IPS-15b (cell line): ENCODE results near the gene GCGR.

ENCODE experiments used
- H3K27me3 ChIP-seq: one replicate; pipeline ENCODE4 v1.6.1; 2013; ENCODE audit warnings: low read length; ENCODE audit not compliant: control insufficient read depth, insufficient read depth
- H3K36me3 ChIP-seq: one replicate; pipeline ENCODE4 v1.6.1; 2013; ENCODE audit warnings: low read length; ENCODE audit not compliant: control insufficient read depth, insufficient read depth
- H3K4me1 ChIP-seq: one replicate; pipeline ENCODE4 v1.6.1; 2013; ENCODE audit warnings: mild to moderate bottlenecking, low read length; ENCODE audit not compliant: control insufficient read depth, insufficient read depth
- H3K4me3 ChIP-seq: one replicate; pipeline ENCODE4 v1.5.1; 2013; ENCODE audit warnings: low read depth, low read length
- H3K9ac ChIP-seq: one replicate; pipeline ENCODE4 v1.6.1; 2013; ENCODE audit warnings: low read depth, mild to moderate bottlenecking, low read length
- H3K9me3 ChIP-seq: one replicate; pipeline ENCODE4 v1.6.1; 2013; ENCODE audit warnings: mild to moderate bottlenecking, low read length; ENCODE audit not compliant: control insufficient read depth, insufficient read depth

The GCGR gene

GRCh38 chr17:81824595-81824994 is 20.6 kb downstream of the GCGR start:
- no peak overlapping the region for H3K9ac ChIP-seq
- H3K9me3 ChIP-seq, result no peaks in the 10 kb centered on the region
- H3K4me3 ChIP-seq, result no peak overlapping the region
- peaks cover 8% of the 10 kb centered on the region for H3K36me3 ChIP-seq
- H3K27me3 ChIP-seq, result no peaks in the 10 kb centered on the region
- H3K4me1 ChIP-seq, result peaks cover 3% of the 10 kb centered on the region

- Histone ChIP-seq H3K9ac (no peak overlapping the region), H3K27me3 (no peaks in the 10 kb centered on the region), H3K4me3 (no peak overlapping the region)
These were observed 22.0 kb downstream of the GCGR start for GRCh38 chr17:81825841-81826466.

GRCh38 chr17:81828656-81829055 is 24.7 kb downstream of the GCGR start:
- Histone ChIP-seq H3K4me1 (no peaks in the 10 kb centered on the region), H3K36me3 (peaks cover under 1% of the 10 kb centered on the region), H3K9me3 (no peaks in the 10 kb centered on the region), H3K4me3 (no peak overlapping the region), H3K27me3 (no peaks in the 10 kb centered on the region), H3K9ac (peak overlapping the region; percentile 60)

More at GRCh38 chr17:81825841-81826466, 22.0 kb downstream of the GCGR start:
- Histone ChIP-seq H3K36me3 (peaks cover 8% of the 10 kb centered on the region), H3K4me1 (no peaks in the 10 kb centered on the region), H3K9me3 (no peaks in the 10 kb centered on the region)

- Histone ChIP-seq H3K27me3 (no peaks in the 10 kb centered on the region), H3K9ac (no peak overlapping the region), H3K9me3 (no peaks in the 10 kb centered on the region), H3K4me3 (no peak overlapping the region), H3K4me1 (no peaks in the 10 kb centered on the region), H3K36me3 (no peaks in the 10 kb centered on the region)
These were observed 25.9 kb downstream of the GCGR start for GRCh38 chr17:81829858-81830257.

GRCh38 chr17:81831563-81831956 is 27.6 kb downstream of the GCGR start:
- Histone ChIP-seq H3K4me1 (no peaks in the 10 kb centered on the region), H3K27me3 (no peaks in the 10 kb centered on the region), H3K36me3 (no peaks in the 10 kb centered on the region), H3K4me3 (no peak overlapping the region), H3K9me3 (no peaks in the 10 kb centered on the region), H3K9ac (no peak overlapping the region)

- no peaks in the 10 kb centered on the region for H3K4me1 ChIP-seq
- H3K9me3 ChIP-seq, result no peaks in the 10 kb centered on the region
- H3K9ac ChIP-seq, result peak overlapping the region; percentile 49
These were observed 28.1 kb downstream of the GCGR start for GRCh38 chr17:81831957-81832607.

GRCh38 chr17:81832608-81833159 is 28.7 kb downstream of the GCGR start:
- Histone ChIP-seq H3K9me3 (no peaks in the 10 kb centered on the region), H3K9ac (peak overlapping the region; percentile 49), H3K4me1 (no peaks in the 10 kb centered on the region), H3K4me3 (peak overlapping the region; percentile 76), H3K36me3 (no peaks in the 10 kb centered on the region), H3K27me3 (no peaks in the 10 kb centered on the region)

More at GRCh38 chr17:81831957-81832607, 28.1 kb downstream of the GCGR start:
- no peaks in the 10 kb centered on the region for H3K36me3 ChIP-seq
- H3K4me3 ChIP-seq, result peak overlapping the region; percentile 76
- H3K27me3 ChIP-seq, result no peaks in the 10 kb centered on the region

- H3K36me3 ChIP-seq, result no peaks in the 10 kb centered on the region
- H3K4me3 ChIP-seq, result peak within 1 kb of the TSS; percentile 84
- no peaks in the 10 kb centered on the region for H3K4me1 ChIP-seq
- no peaks in the 10 kb centered on the region for H3K9me3 ChIP-seq
- H3K27me3 ChIP-seq, result no peaks in the 10 kb centered on the region
- peak within 1 kb of the TSS; percentile 92 for H3K9ac ChIP-seq
These were observed 29.4 kb downstream of the GCGR start, which contains the start of gene MCRIP1 for GRCh38 chr17:81833160-81833920. Gene MCRIP1, minus strand, starts transcription at chr17:81833291. Its CDS starts 8,785 bp downstream, at chr17:81824506.

GRCh38 chr17:81833921-81834830 is 30.2 kb downstream of the GCGR start:
- Histone ChIP-seq H3K9ac (peak overlapping the region; percentile 92), H3K4me1 (no peaks in the 10 kb centered on the region)

GRCh38 chr17:81834831-81835267 is 30.9 kb downstream of the GCGR start, which contains the start of gene PPP1R27:
Gene PPP1R27, minus strand, starts transcription at chr17:81835050. Its CDS starts 97 bp downstream, at chr17:81834953.
- no peaks in the 10 kb centered on the region for H3K9me3 ChIP-seq
- no peaks in the 10 kb centered on the region for H3K36me3 ChIP-seq
- H3K27me3 ChIP-seq, result no peaks in the 10 kb centered on the region

More at GRCh38 chr17:81833921-81834830, 30.2 kb downstream of the GCGR start:
- peak overlapping the region; percentile 84 for H3K4me3 ChIP-seq
- H3K36me3 ChIP-seq, result no peaks in the 10 kb centered on the region
- H3K27me3 ChIP-seq, result no peaks in the 10 kb centered on the region
- H3K9me3 ChIP-seq, result no peaks in the 10 kb centered on the region

More at GRCh38 chr17:81834831-81835267, 30.9 kb downstream of the GCGR start, which contains the start of gene PPP1R27:
- Histone ChIP-seq H3K4me1 (no peaks in the 10 kb centered on the region), H3K9ac (peak within 1 kb of the TSS; percentile 92), H3K4me3 (peak within 1 kb of the TSS; percentile 84)
